B cell (primary cell): ENCODE results near the gene APP.

Experiments
- CTCF ChIP-seq: fragments of 200-600 bp; IDR thresholded peaks from one replicate; pipeline ENCODE4 v1.8.0; 2022; ENCODE audit warnings: antibody characterized with exemption, mild to moderate bottlenecking
- EZH2 ChIP-seq: IDR thresholded peaks from 2 replicates; pipeline ENCODE4 v1.6.1; 2012; ENCODE audit warnings: borderline replicate concordance, low read depth, mild to moderate bottlenecking, moderate library complexity, low read length; ENCODE audit not compliant: insufficient read depth, poor library complexity, severe bottlenecking

GRCh38 chr21:26195708-26196107 is 25.1 kb upstream of the APP start:
- TF ChIP-seq CTCF (no peak), EZH2 (no peak)
